HCT116 (cell line): ENCODE results near the gene MGAT4A. TPM values are rescaled to one million over a fixed set of nuclear protein-coding genes. Genes with fewer than 3 reads are reported as not detected.
"Not testable (repeated sequence)": the region's sequence is repeated elsewhere in the genome, so short reads cannot be mapped to it uniquely, and the experiment has no call there.

Experiments
- ATAC-seq: fragments of 200-7000 bp; cut with Tn5 transposase; 2 replicates; pipeline ENCODE4 v1.9.1; 2020; ENCODE audit warnings: mild to moderate bottlenecking, moderate library complexity
- BruUV-seq: library from RNA; stranded (reverse); fragments of 400-500 nt; replicated peaks from 2 replicates; lab custom pipeline; 2021; lab: Mats Ljungman, UMichigan
- CTCF ChIA-PET: fragments of 300-600 bp; sonication (Branson Sonifier 250); formaldehyde crosslinking; loops from one replicate; lab custom pipeline; 2021; ENCODE audit warnings: antibody characterized with exemption; lab: Charles Lee
- POLR2A ChIA-PET: fragments of 300-600, 350-600 bp; sonication (Branson Sonifier 250); formaldehyde crosslinking; loops from one replicate; lab custom pipeline; 2021; ENCODE audit warnings: antibody characterized with exemption; lab: Charles Lee
- RAD21 ChIA-PET, 2 experiments: fragments of 300-600 bp; sonication (Branson Sonifier 250); formaldehyde crosslinking; loops; one replicate each; lab custom pipeline; 2023; ENCODE audit warnings: low total read pairs in 2 of 2; ENCODE audit not compliant: uncharacterized antibody in 2 of 2, unreplicated experiment in 2 of 2, low non-redundant PET in 1 of 2; lab: Charles Lee
- DNase-seq: peaks from one replicate; pipeline ENCODE4 v3.0.0-alpha.2; 2010; ENCODE audit warnings: low read depth, low spot score
- H2AFZ ChIP-seq: fragments of 200-600 bp; shearing (Covaris generic), sonication (generic); 2 replicates; pipeline ENCODE4 v1.6.1; 2017; ENCODE audit warnings: low read depth, mixed run types, mixed read lengths, antibody characterized with exemption, low read length; ENCODE audit not compliant: poor library complexity, severe bottlenecking
- H3K27ac ChIP-seq: 2 replicates; pipeline ENCODE4 v1.5.1; 2012; ENCODE audit warnings: low read depth, low read length
- H3K27me3 ChIP-seq: fragments of 200-600 bp; sonication (generic); 2 replicates; pipeline ENCODE4 v1.6.1; 2016; ENCODE audit warnings: mixed run types, low read length, mixed read lengths; ENCODE audit not compliant: insufficient read depth
- H3K36me3 ChIP-seq, 2 experiments: fragments of 200-500 bp in 1 of 2; fragments of 200-600 bp in 1 of 2; sonication (Bioruptor generic) in 1 of 2; sonication (generic) in 1 of 2; 2 replicates each; pipeline versions ENCODE4 v1.5.1 to v1.6.1; 2014 to 2016; ENCODE audit warnings: low read length in 2 of 2, inconsistent platforms in 1 of 2, mixed read lengths in 1 of 2, mixed run types in 1 of 2; ENCODE audit not compliant: insufficient read depth in 2 of 2, control insufficient read depth in 1 of 2
- H3K4me1 ChIP-seq, 2 experiments: fragments of 200-600 bp in 1 of 2; sonication (generic) in 1 of 2; 2 replicates each; pipeline versions ENCODE4 v1.5.1 to v1.6.1; 2012 to 2017; ENCODE audit warnings: low read length in 2 of 2, inconsistent platforms in 1 of 2, mild to moderate bottlenecking in 1 of 2, mixed read lengths in 1 of 2, mixed run types in 1 of 2, moderate library complexity in 1 of 2; ENCODE audit not compliant: insufficient read depth in 2 of 2, control insufficient read depth in 1 of 2
- H3K4me2 ChIP-seq: fragments of 200-600 bp; sonication (generic); 2 replicates; pipeline ENCODE4 v1.6.1; 2017; ENCODE audit warnings: mixed run types, low read length, mixed read lengths
- H3K4me3 ChIP-seq, 2 experiments: fragments of 200-600 bp in 1 of 2; sonication (generic) in 1 of 2; replicated peaks in 1 of 2; 2 replicates each; pipeline ENCODE4 v1.5.1; 2011 to 2016; ENCODE audit warnings: low read length in 2 of 2, control low read depth in 1 of 2, low read depth in 1 of 2, mild to moderate bottlenecking in 1 of 2, mixed read lengths in 1 of 2, mixed run types in 1 of 2
- H3K79me2 ChIP-seq: fragments of 200-600 bp; sonication (generic); 2 replicates; pipeline ENCODE4 v1.6.1; 2017; ENCODE audit warnings: mild to moderate bottlenecking, mixed run types, low read length, moderate library complexity, mixed read lengths; ENCODE audit not compliant: insufficient read depth
- H3K9ac ChIP-seq: fragments of 200-600 bp; sonication (generic); 2 replicates; pipeline ENCODE4 v1.6.1; 2016; ENCODE audit warnings: low read length, mixed read lengths
- H3K9me2 ChIP-seq: fragments of 200-600 bp; sonication (generic), shearing (Covaris generic); 2 replicates; pipeline ENCODE4 v1.6.1; 2017; ENCODE audit warnings: mixed run types, mild to moderate bottlenecking, moderate library complexity; ENCODE audit not compliant: insufficient read depth
- H3K9me3 ChIP-seq, 2 experiments: fragments of 200-500 bp in 1 of 2; fragments of 200-600 bp in 1 of 2; sonication (Bioruptor generic) in 1 of 2; sonication (generic) in 1 of 2; 2 replicates each; pipeline ENCODE4 v1.6.1; 2014 to 2017; ENCODE audit warnings: low read length in 2 of 2, mixed read lengths in 2 of 2, inconsistent platforms in 1 of 2, low read depth in 1 of 2, mild to moderate bottlenecking in 1 of 2, mixed run types in 1 of 2, moderate library complexity in 1 of 2; ENCODE audit not compliant: control insufficient read depth in 1 of 2, insufficient read depth in 1 of 2
- H4K20me1 ChIP-seq: fragments of 200-600 bp; sonication (generic), shearing (Covaris generic); 2 replicates; pipeline ENCODE4 v1.6.1; 2017; ENCODE audit warnings: mixed run types, mild to moderate bottlenecking, moderate library complexity; ENCODE audit not compliant: insufficient read depth
- ATF3 ChIP-seq: IDR thresholded peaks from 2 replicates; pipeline ENCODE4 v1.6.1; 2012
- CBX3 ChIP-seq: IDR thresholded peaks from 2 replicates; pipeline ENCODE4 v1.6.1; 2012; ENCODE audit warnings: low read depth
- CTCF ChIP-seq, 3 experiments: fragments of 200-600 bp in 1 of 3; sonication (generic) in 1 of 3; IDR thresholded peaks in 2 of 3; conservative IDR thresholded peaks in 1 of 3; 2 replicates each; pipeline ENCODE4 v1.5.1; 2012 to 2017; ENCODE audit warnings: low read depth in 2 of 3, low read length in 2 of 3, antibody characterized with exemption in 1 of 3, borderline replicate concordance in 1 of 3, control low read depth in 1 of 3, mild to moderate bottlenecking in 1 of 3, mixed read lengths in 1 of 3, mixed run types in 1 of 3, moderate library complexity in 1 of 3; ENCODE audit not compliant: insufficient read depth in 1 of 3
- EGR1 ChIP-seq: IDR thresholded peaks from 2 replicates; pipeline ENCODE4 v1.6.1; 2012; ENCODE audit warnings: low read depth
- ELF1 ChIP-seq: IDR thresholded peaks from 2 replicates; pipeline ENCODE4 v1.6.1; 2012; ENCODE audit warnings: low read depth, borderline replicate concordance
- EZH2 ChIP-seq: fragments of 200-600 bp; sonication (generic); IDR thresholded peaks from 2 replicates; pipeline ENCODE4 v1.6.1; 2017; ENCODE audit warnings: antibody characterized with exemption, mixed run types
- EZH2phosphoT487 ChIP-seq: fragments of 200-600 bp; IDR thresholded peaks from 2 replicates; pipeline ENCODE4 v1.6.1; 2018; ENCODE audit warnings: antibody characterized with exemption, borderline replicate concordance
- FOSL1 ChIP-seq: IDR thresholded peaks from 2 replicates; pipeline ENCODE4 v1.6.1; 2012; ENCODE audit warnings: low read depth
- JUND ChIP-seq: IDR thresholded peaks from 2 replicates; pipeline ENCODE4 v1.6.1; 2012
- MAX ChIP-seq: IDR thresholded peaks from 2 replicates; pipeline ENCODE4 v1.6.1; 2012
- POLR2AphosphoS5 ChIP-seq: IDR thresholded peaks from 2 replicates; pipeline ENCODE4 v1.6.1; 2011; ENCODE audit warnings: mild to moderate bottlenecking, low read depth, low read length, moderate library complexity
- REST ChIP-seq: IDR thresholded peaks from 2 replicates; pipeline ENCODE4 v1.6.1; 2012; ENCODE audit warnings: low read depth
- SIN3A ChIP-seq: IDR thresholded peaks from 2 replicates; pipeline ENCODE4 v1.6.1; 2012; ENCODE audit warnings: low read depth
- SP1 ChIP-seq: IDR thresholded peaks from 2 replicates; pipeline ENCODE4 v1.6.1; 2012; ENCODE audit warnings: low read depth
- SRF ChIP-seq: IDR thresholded peaks from 2 replicates; pipeline ENCODE4 v1.6.1; 2012; ENCODE audit warnings: low read depth
- TCF7L2 ChIP-seq: IDR thresholded peaks from 2 replicates; pipeline ENCODE4 v1.7.0; 2011; ENCODE audit warnings: borderline replicate concordance, inconsistent platforms; ENCODE audit not compliant: insufficient read depth, insufficient read length; ENCODE audit errors: extremely low read depth
- YY1 ChIP-seq: IDR thresholded peaks from 2 replicates; pipeline ENCODE4 v1.6.1; 2011; ENCODE audit warnings: low read length, low read depth, moderate library complexity, mild to moderate bottlenecking; ENCODE audit not compliant: insufficient replicate concordance; ENCODE audit errors: extremely low read depth
- ZFX ChIP-seq: fragments of 450-650 bp; IDR thresholded peaks from 2 replicates; pipeline ENCODE4 v1.6.1; 2017
- ZNF274 ChIP-seq: fragments of 200-500 bp; sonication (Bioruptor generic); IDR thresholded peaks from 2 replicates; pipeline ENCODE4 v1.6.1; 2014; ENCODE audit warnings: mild to moderate bottlenecking, low read depth, low read length, inconsistent platforms
- intact Hi-C: fragments of 100-400 bp; cut with micrococcal nuclease; formaldehyde crosslinking; loops from 2 replicates; pipeline ENCODE4 v1.10.0; 2022
- total RNA-seq: library from RNA; stranded (reverse); gene quantifications from one replicate; pipeline ENCODE4 v1.2.1, GENCODE V29; 2021; ENCODE audit not compliant: unreplicated experiment

Gene MGAT4A
- total RNA-seq, 1 experiment from 2014 or later = 10.2 TPM

- Histone ChIP-seq H3K9me3 (no peaks in the 10 kb centered on the region), H3K4me3 (no peak overlapping the region), H3K4me1 (peaks cover 0 to 11% of the 10 kb centered on the region in 2 experiments; a peak in 2 of 4 replicates), H3K9ac (no peak overlapping the region), H3K36me3 (no peaks in the 10 kb centered on the region), H4K20me1 (no peaks in the 10 kb centered on the region), H3K27ac (no peak overlapping the region), H2AFZ (no peak overlapping the region), H3K4me2 (no peak overlapping the region), H3K79me2 (no peaks in the 10 kb centered on the region), H3K27me3 (no peaks in the 10 kb centered on the region), H3K9me2 (no peaks in the 10 kb centered on the region)
- DNase-seq = no peak
- no peak for ATAC-seq
- POLR2A ChIA-PET = no interaction called here
- intact Hi-C loops = no loop called here
- RAD21 ChIA-PET = no interaction called here
- CTCF ChIA-PET = no interaction called here
- BruUV-seq = no TSS peak
- no peak for TF ChIP-seq REST
- no peak for TF ChIP-seq POLR2AphosphoS5
- TF ChIP-seq EZH2phosphoT487 = no peak
- TF ChIP-seq TCF7L2 = no peak
- no peak for TF ChIP-seq SP1
- TF ChIP-seq MAX = no peak
- no peak for TF ChIP-seq FOSL1
- no peak for TF ChIP-seq EZH2
- TF ChIP-seq YY1 = no peak
- TF ChIP-seq CBX3 = no peak
- no peak for TF ChIP-seq ATF3
- TF ChIP-seq SIN3A = no peak
- no peak for TF ChIP-seq ZNF274
- no peak for TF ChIP-seq EGR1
- no peak for TF ChIP-seq JUND
- TF ChIP-seq ZFX = no peak
- TF ChIP-seq CTCF (IDR thresholded peaks at IDR 0.05 in 2 of 3, conservative IDR thresholded peaks at IDR 0.05 in 1 of 3; ENCODE audit: borderline replicate concordance in 1 of 3, insufficient read depth in 1 of 3, low read depth in 2 of 3, low read length in 2 of 3) = no peak
- TF ChIP-seq SRF = no peak
- TF ChIP-seq ELF1 = no peak
These were observed 22.9 kb upstream of the MGAT4A start for GRCh38 chr2:98753801-98754200.

GRCh38 chr2:98752711-98753110, 21.8 kb upstream of the MGAT4A start:
- H3K9ac ChIP-seq, H3K9me2 ChIP-seq, intact Hi-C loops, H3K4me2 ChIP-seq, H3K4me3 ChIP-seq, BruUV-seq, H4K20me1 ChIP-seq, H3K27ac ChIP-seq, H2AFZ ChIP-seq, CTCF ChIA-PET, H3K4me1 ChIP-seq, DNase-seq, H3K79me2 ChIP-seq, H3K9me3 ChIP-seq, H3K27me3 ChIP-seq, RAD21 ChIA-PET, ATAC-seq, POLR2A ChIA-PET, H3K36me3 ChIP-seq: not testable (repeated sequence)
